ENCODE results near the gene NUDT3.

DNA sequence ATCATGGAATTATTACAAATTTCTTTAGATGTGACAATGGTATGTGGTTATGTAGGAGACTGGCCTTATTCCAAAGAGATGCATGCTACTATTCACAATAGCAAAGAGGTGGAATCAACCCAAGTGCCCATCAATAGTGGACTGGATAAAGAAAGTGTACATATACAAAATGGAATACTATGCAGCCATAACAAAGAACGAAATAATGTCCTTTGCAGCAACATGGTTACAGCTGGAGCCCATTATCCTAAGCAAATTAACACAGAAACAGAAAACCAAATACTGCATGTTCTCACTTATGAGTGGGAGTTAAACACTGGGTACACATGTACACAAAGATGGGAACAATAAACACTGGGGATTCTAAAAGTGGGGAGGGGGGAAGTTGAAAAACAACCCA is 69.7 kb downstream of the NUDT3 start:
- TF ChIP-seq POLR2A (IDR thresholded peaks at IDR 0.05; ENCODE audit: low read depth, low read length) = no peak
- TF ChIP-seq POLR2AphosphoS5 (IDR thresholded peaks at IDR 0.05; ENCODE audit: low read depth, low read length) = no peak
